Neural cell (in vitro differentiated cells): ENCODE data around the gene LRRC45. TPM values are rescaled to one million over a fixed set of nuclear protein-coding genes. Genes with fewer than 3 reads are reported as not detected.

ENCODE experiments used
- H2AFZ ChIP-seq: fragments of 200-600, 300-800 bp; sonication (generic), shearing (Covaris generic); 2 replicates; pipeline ENCODE4 v1.6.0; 2014; ENCODE audit warnings: low read depth, mild to moderate bottlenecking, antibody characterized with exemption, low read length, moderate library complexity
- H3F3A ChIP-seq: fragments of 200-600 bp; shearing (Covaris generic); 2 replicates; pipeline ENCODE4 v1.6.1; 2016; ENCODE audit warnings: mild to moderate bottlenecking, moderate library complexity, mixed read lengths, antibody characterized with exemption, low read length; ENCODE audit not compliant: insufficient read depth, poor library complexity, severe bottlenecking
- H3K27ac ChIP-seq: fragments of 200-600, 300-800 bp; sonication (generic), shearing (Covaris generic); 2 replicates; pipeline ENCODE4 v1.5.1; 2014; ENCODE audit warnings: mild to moderate bottlenecking, low read length, moderate library complexity
- H3K27me3 ChIP-seq: fragments of 300-800, 200-600 bp; sonication (generic), shearing (Covaris generic); 2 replicates; pipeline ENCODE4 v1.6.0; 2014; ENCODE audit warnings: mild to moderate bottlenecking, low read depth, low read length, moderate library complexity; ENCODE audit not compliant: insufficient read depth
- H3K36me3 ChIP-seq: fragments of 300-800, 200-600 bp; sonication (generic), shearing (Covaris generic); 2 replicates; pipeline ENCODE4 v1.5.1; 2014; ENCODE audit warnings: mild to moderate bottlenecking, antibody characterized with exemption, low read length, moderate library complexity; ENCODE audit not compliant: insufficient read depth
- H3K4me2 ChIP-seq: fragments of 300-800, 200-600 bp; sonication (generic), shearing (Covaris generic); 2 replicates; pipeline ENCODE4 v1.6.0; 2014; ENCODE audit warnings: mild to moderate bottlenecking, low read length
- H3K4me3 ChIP-seq: fragments of 300-800, 200-600 bp; sonication (generic), shearing (Covaris generic); 2 replicates; pipeline ENCODE4 v1.5.1; 2014; ENCODE audit warnings: mild to moderate bottlenecking, low read length, moderate library complexity
- H3K79me2 ChIP-seq: fragments of 200-600 bp; shearing (Covaris generic); replicated peaks from 2 replicates; pipeline ENCODE4 v1.6.0; 2014; ENCODE audit warnings: mild to moderate bottlenecking, low read length, moderate library complexity; ENCODE audit not compliant: insufficient read depth
- H3K9ac ChIP-seq: fragments of 300-800, 200-600 bp; sonication (generic), shearing (Covaris generic); 2 replicates; pipeline ENCODE4 v1.6.1; 2016; ENCODE audit warnings: mild to moderate bottlenecking, low read length, mixed read lengths
- H3K9me2 ChIP-seq: fragments of 200-600 bp; shearing (Covaris generic); 2 replicates; pipeline ENCODE4 v1.6.1; 2016; ENCODE audit warnings: mild to moderate bottlenecking, low read length, mixed read lengths; ENCODE audit not compliant: insufficient read depth
- H3K9me3 ChIP-seq: fragments of 200-600, 300-800 bp; sonication (generic), shearing (Covaris generic); 2 replicates; pipeline ENCODE4 v1.6.1; 2016; ENCODE audit warnings: mild to moderate bottlenecking, mixed run types, low read length, moderate library complexity, mixed read lengths
- H4K20me1 ChIP-seq: fragments of 200-600 bp; shearing (Covaris generic); 2 replicates; pipeline ENCODE4 v1.6.1; 2016; ENCODE audit warnings: mild to moderate bottlenecking, mixed run types; ENCODE audit not compliant: insufficient read depth
- CTCF ChIP-seq: fragments of 450-650 bp; IDR thresholded peaks from 2 replicates; pipeline ENCODE4 v1.5.1; 2014; ENCODE audit warnings: antibody characterized with exemption, mild to moderate bottlenecking, moderate library complexity; ENCODE audit not compliant: poor library complexity, severe bottlenecking
- EP300 ChIP-seq: fragments of 450-650 bp; conservative IDR thresholded peaks from 2 replicates; pipeline ENCODE4 v1.6.1; 2014; ENCODE audit warnings: antibody characterized with exemption, mild to moderate bottlenecking, moderate library complexity; ENCODE audit not compliant: poor library complexity, severe bottlenecking
- EZH2 ChIP-seq: fragments of 200-600, 300-800 bp; shearing (Covaris generic), sonication (generic); IDR thresholded peaks from 2 replicates; pipeline ENCODE4 v1.6.1; 2014; ENCODE audit warnings: antibody characterized with exemption, low read length, borderline replicate concordance, mild to moderate bottlenecking; ENCODE audit not compliant: insufficient read depth, poor library complexity, severe bottlenecking
- MXI1 ChIP-seq: fragments of 450-650 bp; conservative IDR thresholded peaks from 2 replicates; pipeline ENCODE4 v1.6.1; 2014; ENCODE audit warnings: antibody characterized with exemption, mild to moderate bottlenecking; ENCODE audit not compliant: poor library complexity, severe bottlenecking
- POLR2AphosphoS5 ChIP-seq: IDR thresholded peaks from 2 replicates; pipeline ENCODE4 v1.6.1; 2012
- RAD21 ChIP-seq: fragments of 450-650 bp; conservative IDR thresholded peaks from 2 replicates; pipeline ENCODE4 v1.6.1; 2014; ENCODE audit warnings: antibody characterized with exemption, mild to moderate bottlenecking, moderate library complexity
- SMC3 ChIP-seq: fragments of 450-650 bp; conservative IDR thresholded peaks from 2 replicates; pipeline ENCODE4 v1.6.1; 2014; ENCODE audit warnings: antibody characterized with exemption, mild to moderate bottlenecking, moderate library complexity; ENCODE audit not compliant: poor library complexity
- TAF1 ChIP-seq: IDR thresholded peaks from 2 replicates; pipeline ENCODE4 v1.6.1; 2012; ENCODE audit warnings: low read depth
- polyA plus RNA-seq: library from polyadenylated mRNA; depleted of rRNA; stranded (reverse); fragments of >200 nt; gene quantifications from 2 replicates; pipeline ENCODE4 v1.2.3, GENCODE V29; 2014
- TF ChIP-seq, protein P1 (sequence below): IDR thresholded peaks from 2 replicates; pipeline ENCODE4 v1.6.1; 2012; ENCODE audit warnings: borderline replicate concordance

LRRC45 gene
- polyA plus RNA-seq, 1 donor from 2014 or later = 51.7 TPM

DNA sequence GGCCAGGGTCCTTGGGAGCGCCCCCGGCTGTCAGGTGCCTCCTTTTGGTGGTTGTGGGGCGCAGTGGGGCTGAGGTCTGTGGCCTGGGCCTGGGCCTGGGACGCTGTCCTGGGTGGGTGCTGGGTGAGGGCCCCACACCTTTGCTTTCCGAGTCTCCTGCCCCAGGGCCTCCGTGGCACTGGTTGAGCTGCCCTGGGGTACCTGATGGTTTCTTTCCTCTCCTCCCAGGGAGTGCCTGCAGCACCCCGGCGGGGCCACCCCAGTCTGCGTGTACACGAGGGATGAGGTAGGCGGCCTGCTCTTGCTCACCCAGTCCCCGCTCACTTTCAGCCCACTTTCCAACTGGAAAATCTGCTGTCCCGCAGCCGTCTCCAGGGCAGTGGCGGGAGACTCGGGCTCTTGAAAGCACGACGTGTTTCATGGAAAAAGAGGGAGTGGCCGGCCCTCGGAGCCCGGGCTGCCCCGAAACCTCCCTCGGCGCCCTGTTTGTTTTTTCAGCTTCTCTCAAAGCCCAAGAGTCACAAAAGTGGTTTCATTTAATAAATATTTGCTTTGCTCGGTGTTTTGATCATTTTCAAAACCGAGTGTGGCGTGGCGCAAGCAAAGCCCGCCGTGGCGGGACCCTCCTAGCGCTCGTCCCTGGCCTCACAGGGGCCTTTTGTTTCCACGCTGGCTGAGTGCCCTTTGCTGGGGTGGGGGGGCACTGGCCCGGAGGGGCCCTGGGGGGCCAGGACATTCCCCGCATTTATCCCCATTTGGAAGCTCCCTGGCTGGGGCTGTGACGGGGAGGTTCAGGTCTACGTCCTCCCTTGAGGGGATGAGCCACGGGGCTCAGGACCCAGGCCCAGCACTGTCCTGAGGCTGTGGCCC, 28.3 kb upstream of the LRRC45 start:
- Histone ChIP-seq H3K4me2 (no peak overlapping the region), H3K27ac (no peak overlapping the region), H3K9me3 (no peaks in the 10 kb centered on the region), H3K9ac (no peak overlapping the region), H2AFZ (no peak overlapping the region), H3K4me3 (no peak overlapping the region), H3K36me3 (no peaks in the 10 kb centered on the region), H3F3A (no peaks in the 10 kb centered on the region), H3K9me2 (no peaks in the 10 kb centered on the region), H3K27me3 (no peaks in the 10 kb centered on the region), H3K79me2 (no peaks in the 10 kb centered on the region), H4K20me1 (no peaks in the 10 kb centered on the region)
- TF ChIP-seq POLR2AphosphoS5 (no peak), CTCF (no peak), MXI1 (no peak), TAF1 (no peak), EZH2 (no peak), SMC3 (no peak), RAD21 (no peak), EP300 (no peak)
- TF ChIP-seq, protein P1, sequence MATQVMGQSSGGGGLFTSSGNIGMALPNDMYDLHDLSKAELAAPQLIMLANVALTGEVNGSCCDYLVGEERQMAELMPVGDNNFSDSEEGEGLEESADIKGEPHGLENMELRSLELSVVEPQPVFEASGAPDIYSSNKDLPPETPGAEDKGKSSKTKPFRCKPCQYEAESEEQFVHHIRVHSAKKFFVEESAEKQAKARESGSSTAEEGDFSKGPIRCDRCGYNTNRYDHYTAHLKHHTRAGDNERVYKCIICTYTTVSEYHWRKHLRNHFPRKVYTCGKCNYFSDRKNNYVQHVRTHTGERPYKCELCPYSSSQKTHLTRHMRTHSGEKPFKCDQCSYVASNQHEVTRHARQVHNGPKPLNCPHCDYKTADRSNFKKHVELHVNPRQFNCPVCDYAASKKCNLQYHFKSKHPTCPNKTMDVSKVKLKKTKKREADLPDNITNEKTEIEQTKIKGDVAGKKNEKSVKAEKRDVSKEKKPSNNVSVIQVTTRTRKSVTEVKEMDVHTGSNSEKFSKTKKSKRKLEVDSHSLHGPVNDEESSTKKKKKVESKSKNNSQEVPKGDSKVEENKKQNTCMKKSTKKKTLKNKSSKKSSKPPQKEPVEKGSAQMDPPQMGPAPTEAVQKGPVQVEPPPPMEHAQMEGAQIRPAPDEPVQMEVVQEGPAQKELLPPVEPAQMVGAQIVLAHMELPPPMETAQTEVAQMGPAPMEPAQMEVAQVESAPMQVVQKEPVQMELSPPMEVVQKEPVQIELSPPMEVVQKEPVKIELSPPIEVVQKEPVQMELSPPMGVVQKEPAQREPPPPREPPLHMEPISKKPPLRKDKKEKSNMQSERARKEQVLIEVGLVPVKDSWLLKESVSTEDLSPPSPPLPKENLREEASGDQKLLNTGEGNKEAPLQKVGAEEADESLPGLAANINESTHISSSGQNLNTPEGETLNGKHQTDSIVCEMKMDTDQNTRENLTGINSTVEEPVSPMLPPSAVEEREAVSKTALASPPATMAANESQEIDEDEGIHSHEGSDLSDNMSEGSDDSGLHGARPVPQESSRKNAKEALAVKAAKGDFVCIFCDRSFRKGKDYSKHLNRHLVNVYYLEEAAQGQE = no peak

GRCh38 chr17:81995463-81996231, 27.5 kb upstream of the LRRC45 start:
- no peaks in the 10 kb centered on the region for H3K36me3 ChIP-seq
- no peaks in the 10 kb centered on the region for H3F3A ChIP-seq
- H2AFZ ChIP-seq = no peak overlapping the region
- TF ChIP-seq SMC3 (no peak), MXI1 (no peak), EP300 (no peak), RAD21 (no peak), TAF1 (no peak), POLR2AphosphoS5 (no peak), CTCF (no peak), EZH2 (no peak)
- TF ChIP-seq, protein P1 = no peak
- H3K9me2 ChIP-seq = no peaks in the 10 kb centered on the region
- H4K20me1 ChIP-seq = no peaks in the 10 kb centered on the region
- H3K9ac ChIP-seq = no peak overlapping the region
- no peaks in the 10 kb centered on the region for H3K27me3 ChIP-seq
- no peak overlapping the region for H3K4me2 ChIP-seq
- H3K4me3 ChIP-seq = no peak overlapping the region
- H3K9me3 ChIP-seq = no peaks in the 10 kb centered on the region
- H3K27ac ChIP-seq = no peak overlapping the region
- H3K79me2 ChIP-seq = no peaks in the 10 kb centered on the region
